Tibial artery (tissue), 4 donors: ENCODE measurements around the gene LRRC49.
A peak's percentile ranks its signal among the peaks of the same experiment; 100 is the strongest.

Experiments used
- DNase-seq, 2 donors: peaks; one replicate each; pipeline ENCODE4 v3.0.0-alpha.2; 2019
- H3K27ac ChIP-seq, 2 donors: fragments of 200-600 bp; sonication (generic) in 1 of 2; 1 replicate in 1 of 2; 2 replicates in 1 of 2; pipeline ENCODE4 v1.5.1; 2018 to 2019; ENCODE audit warnings: mild to moderate bottlenecking in 1 of 2
- H3K27me3 ChIP-seq, 2 donors: fragments of 200-600 bp; sonication (generic) in 1 of 2; one replicate each; pipeline versions ENCODE4 v1.5.1 to v1.6.0; 2016 to 2019
- H3K36me3 ChIP-seq, 3 donors: fragments of 200-600 bp; sonication (generic) in 2 of 3; one replicate each; pipeline ENCODE4 v1.5.1; 2016 to 2019; ENCODE audit warnings: mild to moderate bottlenecking in 2 of 3
- H3K4me1 ChIP-seq, 4 donors: fragments of 200-600 bp; sonication (generic) in 2 of 4; 1 replicate in 3 of 4; 2 replicates in 1 of 4; pipeline ENCODE4 v1.5.1; 2016 to 2019
- H3K4me3 ChIP-seq, 2 donors: fragments of 200-600 bp; sonication (generic) in 1 of 2; 1 replicate in 1 of 2; 2 replicates in 1 of 2; pipeline ENCODE4 v1.5.1; 2018 to 2019; ENCODE audit warnings: mild to moderate bottlenecking in 2 of 2
- H3K9me3 ChIP-seq, 3 donors: fragments of 200-600 bp; sonication (generic) in 1 of 3; one replicate each; pipeline ENCODE4 v1.5.1; 2016 to 2019
- CTCF ChIP-seq, 2 experiments: fragments of 200-600 bp in 1 of 2; fragments of 450-650 bp in 1 of 2; IDR thresholded peaks; one replicate each; pipeline ENCODE4 v1.5.1; 2017 to 2019; ENCODE audit warnings: antibody characterized with exemption in 2 of 2, mild to moderate bottlenecking in 1 of 2, moderate library complexity in 1 of 2
- intact Hi-C: fragments of 100-400 bp; cut with DNase I; formaldehyde crosslinking; loops from one replicate; pipeline ENCODE4 v1.15.0; 2023; ENCODE audit warnings: low total_unique reads

Gene LRRC49

DNA sequence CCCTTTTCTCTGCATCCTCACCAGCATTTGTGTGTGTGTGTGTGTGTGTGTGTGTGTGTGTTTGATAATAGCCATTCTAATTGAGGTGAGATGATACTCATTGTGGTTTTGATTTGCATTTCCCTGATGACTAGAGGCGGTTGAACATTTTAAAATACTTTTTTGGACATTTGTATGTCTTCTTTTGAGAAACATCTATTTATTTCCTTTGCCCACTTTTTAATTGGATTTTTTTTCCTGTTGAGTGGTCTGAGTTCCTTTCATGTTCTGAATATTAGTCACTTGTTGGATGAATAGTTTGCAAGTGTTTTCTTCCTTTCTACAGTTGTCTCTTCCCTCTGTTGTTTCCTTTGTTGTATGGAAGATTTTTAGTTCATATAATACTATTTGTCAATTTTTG is 168.4 kb downstream of the LRRC49 start:
- H3K4me3 ChIP-seq = no peak overlapping the region
- DNase-seq = no peak
- H3K36me3 ChIP-seq = no peaks in the 10 kb centered on the region
- H3K9me3 ChIP-seq = peaks cover 0 to 11% (median 0%) of the 10 kb centered on the region in 3 donors
- H3K4me1 ChIP-seq = no peaks in the 10 kb centered on the region
- intact Hi-C loops = no loop called here
- TF ChIP-seq CTCF (IDR thresholded peaks at IDR 0.05) = no peak
- no peak overlapping the region for H3K27ac ChIP-seq
- no peaks in the 10 kb centered on the region for H3K27me3 ChIP-seq

- Histone ChIP-seq H3K36me3 (no peaks in the 10 kb centered on the region), H3K4me1 (no peaks in the 10 kb centered on the region), H3K27ac (no peak overlapping the region), H3K9me3 (no peaks in the 10 kb centered on the region), H3K4me3 (no peak overlapping the region), H3K27me3 (no peaks in the 10 kb centered on the region)
- DNase-seq = peak in 1 of 2 donors; percentile 62
- intact Hi-C loops = no loop called here
- TF ChIP-seq CTCF (IDR thresholded peaks at IDR 0.05) = no peak
These were observed 174.4 kb downstream of the LRRC49 start for GRCh38 chr15:71066983-71067382.

DNA sequence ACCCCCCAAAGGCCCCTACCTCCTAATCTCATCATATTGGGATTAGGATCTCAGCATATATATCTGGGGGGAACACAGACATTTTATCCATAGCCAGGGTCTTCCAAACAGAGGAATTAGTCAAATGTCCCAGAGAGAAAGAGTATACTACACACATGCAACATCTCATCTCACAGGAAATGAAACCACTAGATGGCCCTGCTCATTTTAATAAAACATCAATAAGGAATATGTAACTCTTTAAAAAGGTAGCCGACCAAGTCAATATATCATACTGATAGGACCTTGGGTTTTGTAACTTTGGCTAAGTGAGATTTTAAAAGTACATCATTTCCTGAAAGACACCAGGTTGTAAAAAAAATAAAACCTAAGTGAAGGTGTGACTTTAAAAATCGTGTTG is 177.1 kb downstream of the LRRC49 start:
- intact Hi-C loops = loop anchor here (10.0 kb wide), 1 partner anchor 55 kb away; no protein-coding TSS in a partner anchor

GRCh38 chr15:71071529-71071928 is 178.9 kb downstream of the LRRC49 start:
- DNase-seq = no peak

More for the DNA sequence above, 177.1 kb downstream of the LRRC49 start:
- Histone ChIP-seq H3K4me3 (no peak overlapping the region), H3K4me1 (no peaks in the 10 kb centered on the region), H3K27me3 (no peaks in the 10 kb centered on the region), H3K9me3 (no peaks in the 10 kb centered on the region), H3K27ac (no peak overlapping the region), H3K36me3 (no peaks in the 10 kb centered on the region)
- no peak for DNase-seq
- no peak for TF ChIP-seq CTCF (IDR thresholded peaks at IDR 0.05)

DNA sequence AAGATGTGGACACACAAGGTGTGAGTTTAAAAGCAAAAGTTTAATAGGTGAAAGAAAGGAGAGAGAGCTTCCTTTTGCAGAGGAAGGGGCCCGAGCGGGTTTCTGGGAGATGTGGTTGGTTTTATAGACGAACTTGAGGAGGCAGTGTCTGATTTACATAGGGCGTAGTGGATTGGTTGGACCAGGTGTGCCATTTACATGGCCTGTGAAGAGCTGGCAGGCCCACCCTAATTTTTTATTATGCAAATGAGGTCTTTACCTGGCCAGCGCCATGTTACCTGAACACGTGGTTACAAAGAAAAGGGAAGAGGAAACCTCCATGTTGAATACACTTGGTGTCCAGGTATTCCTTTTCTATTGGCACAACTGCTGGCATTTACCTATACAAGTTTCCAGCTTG is 179.8 kb downstream of the LRRC49 start:
- Histone ChIP-seq H3K9me3 (no peaks in the 10 kb centered on the region), H3K4me1 (no peaks in the 10 kb centered on the region), H3K36me3 (no peaks in the 10 kb centered on the region), H3K27ac (no peak overlapping the region), H3K27me3 (no peaks in the 10 kb centered on the region), H3K4me3 (no peak overlapping the region)
- intact Hi-C loops = loop anchor here (10.0 kb wide), 1 partner anchor 52 kb away; no protein-coding TSS in a partner anchor
- no peak for TF ChIP-seq CTCF (IDR thresholded peaks at IDR 0.05)
- DNase-seq = no peak

More at GRCh38 chr15:71071529-71071928, 178.9 kb downstream of the LRRC49 start:
- Histone ChIP-seq H3K27me3 (no peaks in the 10 kb centered on the region), H3K9me3 (no peaks in the 10 kb centered on the region), H3K27ac (no peak overlapping the region), H3K36me3 (no peaks in the 10 kb centered on the region), H3K4me1 (no peaks in the 10 kb centered on the region), H3K4me3 (no peak overlapping the region)
- intact Hi-C loops = loop anchor here (10.0 kb wide), 1 partner anchor 53 kb away; no protein-coding TSS in a partner anchor
- TF ChIP-seq CTCF (IDR thresholded peaks at IDR 0.05) = no peak
